Measurements from ENCODE around the gene SCNN1B.

Gene SCNN1B

GRCh38 chr16:23351360-23351759 is 49.3 kb downstream of the SCNN1B start:
- no peak overlapping the region for H3K4me3 ChIP-seq (ENCODE audit: low read depth, low read length)
- TF ChIP-seq CTCF (conservative IDR thresholded peaks at IDR 0.05; ENCODE audit: low read depth, low read length): no peak
- no peak for DNase-seq (ENCODE audit: low read depth)

DNA sequence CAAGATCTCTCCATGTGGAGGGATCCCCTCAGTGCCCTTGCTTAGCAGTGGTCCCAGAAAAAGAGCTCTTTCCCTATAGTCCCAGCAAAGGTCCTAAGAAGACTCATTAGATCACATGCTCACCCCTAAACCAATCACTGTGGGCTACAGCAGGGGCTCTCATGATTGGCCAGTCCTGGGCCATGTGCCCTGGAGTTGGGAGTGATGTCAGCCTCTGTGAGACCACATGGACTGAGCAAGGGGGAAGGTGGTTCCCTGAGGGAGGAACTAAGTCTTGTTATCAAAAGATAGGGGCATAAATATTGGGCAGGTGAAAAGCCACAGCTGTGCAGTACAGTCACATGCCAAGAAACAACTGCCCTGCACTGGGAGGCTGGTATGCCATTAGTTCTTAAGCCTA is 51.3 kb downstream of the SCNN1B start:
- no peak for TF ChIP-seq CTCF (conservative IDR thresholded peaks at IDR 0.05; ENCODE audit: low read depth, low read length)
- no peak overlapping the region for H3K4me3 ChIP-seq (ENCODE audit: low read depth, low read length)
- DNase-seq (ENCODE audit: low read depth): no peak

- H3K4me3 ChIP-seq (ENCODE audit: low read depth, low read length): no peak overlapping the region
- TF ChIP-seq CTCF (conservative IDR thresholded peaks at IDR 0.05; ENCODE audit: low read depth, low read length): no peak
- no peak for DNase-seq (ENCODE audit: low read depth)
Observed at GRCh38 chr16:23354246-23354645, 52.1 kb downstream of the SCNN1B start.

DNA sequence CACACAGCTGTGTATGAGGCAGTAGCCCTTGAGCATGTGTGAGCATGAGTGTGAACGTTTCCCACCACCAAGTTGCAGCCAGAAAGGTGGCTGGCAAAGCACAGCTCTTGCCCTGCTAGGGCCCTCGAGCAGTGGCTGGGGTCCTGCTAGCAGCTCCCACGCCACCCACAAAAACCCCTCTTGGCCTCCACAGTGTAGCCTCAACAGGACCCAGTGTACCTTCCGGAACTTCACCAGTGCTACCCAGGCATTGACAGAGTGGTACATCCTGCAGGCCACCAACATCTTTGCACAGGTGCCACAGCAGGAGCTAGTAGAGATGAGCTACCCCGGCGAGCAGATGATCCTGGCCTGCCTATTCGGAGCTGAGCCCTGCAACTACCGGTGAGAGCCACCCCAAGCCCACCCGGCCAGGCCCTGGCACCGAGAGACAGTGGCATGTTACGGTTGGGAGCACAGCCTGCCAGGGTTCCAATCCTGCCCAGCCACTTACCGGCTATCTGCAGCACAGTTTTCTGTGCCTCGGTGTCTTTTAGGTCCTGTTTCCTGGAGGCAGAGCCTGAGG is 53.1 kb downstream of the SCNN1B start:
- no peak for DNase-seq (ENCODE audit: low read depth)
- no peak overlapping the region for H3K4me3 ChIP-seq (ENCODE audit: low read depth, low read length)
- no peak for TF ChIP-seq CTCF (conservative IDR thresholded peaks at IDR 0.05; ENCODE audit: low read depth, low read length)

- no peak for TF ChIP-seq CTCF (conservative IDR thresholded peaks at IDR 0.05; ENCODE audit: low read depth, low read length)
- DNase-seq (ENCODE audit: low read depth): no peak
- H3K4me3 ChIP-seq (ENCODE audit: low read depth, low read length): no peak overlapping the region
Observed at GRCh38 chr16:23356941-23357340, 54.8 kb downstream of the SCNN1B start.

- no peak for TF ChIP-seq CTCF (conservative IDR thresholded peaks at IDR 0.05; ENCODE audit: low read depth, low read length)
- no peak overlapping the region for H3K4me3 ChIP-seq (ENCODE audit: low read depth, low read length)
- no peak for DNase-seq (ENCODE audit: low read depth)
Observed at GRCh38 chr16:23357761-23358290, 55.7 kb downstream of the SCNN1B start.

GRCh38 chr16:23359092-23359760 is 57.1 kb downstream of the SCNN1B start:
- DNase-seq (ENCODE audit: low read depth): no peak
- no peak overlapping the region for H3K4me3 ChIP-seq (ENCODE audit: low read depth, low read length)
- TF ChIP-seq CTCF (conservative IDR thresholded peaks at IDR 0.05; ENCODE audit: low read depth, low read length): no peak
